ENCODE results near the gene DPYSL4. TPM values are rescaled to one million over a fixed set of nuclear protein-coding genes. Genes with fewer than 3 reads are reported as not detected.

Gene DPYSL4
- total RNA-seq, 3 donors from 2014 or later (not counting 1 experiment from before 2014, with no cell fraction given), result 0.40 to 1.3 (median 1.0) TPM

DNA sequence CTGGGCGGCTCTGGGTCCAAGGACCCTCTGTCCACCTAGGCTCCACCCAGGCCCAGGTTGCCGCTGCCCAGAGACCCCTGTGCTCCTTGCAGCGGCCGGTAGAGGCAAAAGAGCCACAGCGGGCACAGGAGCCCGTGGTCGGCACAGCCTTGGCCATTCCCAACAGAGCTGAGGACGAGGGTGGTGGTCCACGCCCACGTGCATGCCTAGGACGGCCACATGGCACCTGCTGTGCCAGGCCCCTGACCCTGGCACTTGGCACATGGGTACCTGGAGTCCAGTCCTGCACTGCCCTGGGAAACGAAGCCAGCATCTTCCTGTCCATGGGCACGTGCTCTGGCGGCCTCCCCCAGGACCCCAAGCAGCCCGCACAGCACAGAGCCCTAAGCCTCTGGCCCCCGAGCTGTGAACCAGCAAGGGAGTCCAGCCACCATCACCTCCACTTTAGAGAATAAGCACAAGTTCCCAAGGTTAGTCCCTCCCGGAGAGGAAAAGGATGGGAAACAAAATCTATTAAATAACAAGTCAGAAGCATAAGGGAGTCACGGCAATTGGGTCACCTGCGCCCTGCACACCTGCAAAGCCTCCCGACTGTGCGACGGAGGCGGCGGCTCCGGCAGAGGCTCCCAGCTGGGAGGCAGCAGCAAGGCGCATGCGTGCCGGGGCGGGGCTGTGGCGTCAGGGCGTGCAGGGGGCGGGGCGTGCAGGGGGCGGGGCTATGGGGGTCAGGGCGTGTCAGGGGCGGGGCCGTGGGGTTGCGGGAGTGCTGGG, 61.9 kb downstream of the DPYSL4 start:
- DNase-seq (peak; percentile 47 to 69), ATAC-seq (peak; percentile 45 to 93 (median 84))
- Histone ChIP-seq H3K36me3 (ENCODE audit: control insufficient read depth, insufficient read depth, low read length) (no peaks in the 10 kb centered on the region), H3K4me1 (ENCODE audit: control insufficient read depth, insufficient read depth, low read length) (peaks cover 5% of the 10 kb centered on the region), H3K27ac (ENCODE audit: low read length) (no peak overlapping the region), H3K4me3 (ENCODE audit: low read length) (peak overlapping the region; percentile 7), H3K9me3 (ENCODE audit: control insufficient read depth, insufficient read depth, low read length) (no peaks in the 10 kb centered on the region), H3K27me3 (ENCODE audit: control insufficient read depth, insufficient read depth, low read length) (no peaks in the 10 kb centered on the region)
- Mint-ChIP-seq H3K27ac (peak overlapping the region in 1 of 2 donors; percentile 48), H3K4me1 (peaks cover 0 to 4% of the 10 kb centered on the region in 2 donors), H3K36me3 (no peaks in the 10 kb centered on the region), H3K9me3 (no peaks in the 10 kb centered on the region), H3K27me3 (ENCODE audit: low read depth in 2 of 2) (no peaks in the 10 kb centered on the region), H3K4me3 (peak overlapping the region; percentile 87)
- intact Hi-C loops (cut with micrococcal nuclease), result no loop called here
- TF ChIP-seq, protein P1, sequence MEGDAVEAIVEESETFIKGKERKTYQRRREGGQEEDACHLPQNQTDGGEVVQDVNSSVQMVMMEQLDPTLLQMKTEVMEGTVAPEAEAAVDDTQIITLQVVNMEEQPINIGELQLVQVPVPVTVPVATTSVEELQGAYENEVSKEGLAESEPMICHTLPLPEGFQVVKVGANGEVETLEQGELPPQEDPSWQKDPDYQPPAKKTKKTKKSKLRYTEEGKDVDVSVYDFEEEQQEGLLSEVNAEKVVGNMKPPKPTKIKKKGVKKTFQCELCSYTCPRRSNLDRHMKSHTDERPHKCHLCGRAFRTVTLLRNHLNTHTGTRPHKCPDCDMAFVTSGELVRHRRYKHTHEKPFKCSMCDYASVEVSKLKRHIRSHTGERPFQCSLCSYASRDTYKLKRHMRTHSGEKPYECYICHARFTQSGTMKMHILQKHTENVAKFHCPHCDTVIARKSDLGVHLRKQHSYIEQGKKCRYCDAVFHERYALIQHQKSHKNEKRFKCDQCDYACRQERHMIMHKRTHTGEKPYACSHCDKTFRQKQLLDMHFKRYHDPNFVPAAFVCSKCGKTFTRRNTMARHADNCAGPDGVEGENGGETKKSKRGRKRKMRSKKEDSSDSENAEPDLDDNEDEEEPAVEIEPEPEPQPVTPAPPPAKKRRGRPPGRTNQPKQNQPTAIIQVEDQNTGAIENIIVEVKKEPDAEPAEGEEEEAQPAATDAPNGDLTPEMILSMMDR (IDR thresholded peaks at IDR 0.05), result no peak
- 79% methylated on average over 32 of the region's 38 CpGs for WGBS (ENCODE audit: insufficient coverage)

DNA sequence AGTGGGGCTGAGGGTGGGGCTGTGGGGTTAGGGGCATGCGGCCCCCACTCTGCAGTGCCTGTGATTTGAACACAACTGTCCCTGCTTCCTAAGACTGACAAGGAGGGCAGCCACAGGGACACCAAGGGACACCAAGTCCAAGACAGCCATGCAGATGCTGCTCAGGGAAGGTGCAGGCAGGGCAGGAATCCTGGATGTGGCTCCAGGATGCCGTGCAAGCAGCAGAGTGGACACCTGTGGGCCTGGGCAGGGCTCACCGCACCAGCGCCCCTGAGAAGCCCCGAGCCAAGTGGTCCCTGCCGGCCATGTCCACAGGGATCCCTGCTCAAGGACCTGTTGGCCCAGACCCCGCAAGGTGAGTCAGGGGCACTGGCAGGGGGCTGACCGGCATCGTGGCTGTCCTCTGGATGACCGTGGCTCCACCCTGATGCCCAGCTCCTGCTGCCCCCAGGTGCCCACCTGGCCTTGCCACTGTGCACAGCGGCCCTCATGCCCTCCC, 62.5 kb downstream of the DPYSL4 start:
- no peak overlapping the region for H3K4me3 ChIP-seq (ENCODE audit: low read length)
- ATAC-seq (no peak), DNase-seq (no peak)
- Mint-ChIP-seq H3K27ac (peak overlapping the region in 1 of 2 donors; percentile 48), H3K9me3 (no peaks in the 10 kb centered on the region), H3K36me3 (no peaks in the 10 kb centered on the region), H3K27me3 (ENCODE audit: low read depth in 2 of 2) (no peaks in the 10 kb centered on the region), H3K4me3 (peak overlapping the region; percentile 87), H3K4me1 (peaks cover 0 to 4% of the 10 kb centered on the region in 2 donors)
- H3K4me1 ChIP-seq (ENCODE audit: control insufficient read depth, insufficient read depth, low read length), result peaks cover 5% of the 10 kb centered on the region
- no peak overlapping the region for H3K27ac ChIP-seq (ENCODE audit: low read length)
- TF ChIP-seq, protein P1 (IDR thresholded peaks at IDR 0.05), result no peak
- intact Hi-C loops (cut with micrococcal nuclease), result no loop called here
- no peaks in the 10 kb centered on the region for H3K36me3 ChIP-seq (ENCODE audit: control insufficient read depth, insufficient read depth, low read length)
- WGBS (ENCODE audit: insufficient coverage), result 91% methylated on average over 11 of the region's 11 CpGs
- H3K9me3 ChIP-seq (ENCODE audit: control insufficient read depth, insufficient read depth, low read length), result no peaks in the 10 kb centered on the region
- H3K27me3 ChIP-seq (ENCODE audit: control insufficient read depth, insufficient read depth, low read length), result no peaks in the 10 kb centered on the region

DNA sequence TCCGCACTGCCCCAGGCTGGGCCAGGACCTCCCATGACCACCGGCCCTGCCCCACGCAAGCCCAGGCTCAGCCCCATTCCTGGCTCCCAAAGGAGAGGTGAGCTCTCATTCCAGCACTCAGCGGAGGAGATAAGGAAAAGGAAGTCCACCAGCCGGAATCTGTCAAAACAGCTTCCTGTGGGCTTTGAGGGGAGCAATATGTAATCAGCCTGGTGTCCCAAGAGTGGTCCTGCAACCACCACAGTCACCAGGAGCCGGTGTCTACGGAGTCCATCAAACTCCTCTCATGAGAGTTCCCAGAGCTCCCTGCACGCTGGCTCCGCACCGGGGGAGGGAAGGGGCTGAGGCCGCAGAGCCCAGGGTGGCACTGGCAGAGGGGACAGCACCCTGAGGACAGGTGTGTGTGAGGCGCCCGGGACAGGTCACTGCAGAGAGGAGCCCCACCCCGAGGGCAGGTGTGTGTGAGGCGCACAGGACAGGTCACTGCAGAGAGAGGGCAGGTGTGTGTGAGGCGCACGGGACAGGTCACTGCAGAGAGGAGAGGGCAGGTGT, 63.2 kb downstream of the DPYSL4 start:
- intact Hi-C loops (cut with micrococcal nuclease), result no loop called here
- H3K27ac ChIP-seq (ENCODE audit: low read length), result no peak overlapping the region
- Mint-ChIP-seq H3K4me3 (no peak overlapping the region), H3K36me3 (no peaks in the 10 kb centered on the region), H3K9me3 (no peaks in the 10 kb centered on the region), H3K27ac (no peak overlapping the region), H3K4me1 (peaks cover 3 to 7% of the 10 kb centered on the region in 2 donors), H3K27me3 (ENCODE audit: low read depth in 2 of 2) (no peaks in the 10 kb centered on the region)
- ATAC-seq (no peak), DNase-seq (no peak)
- no peak overlapping the region for H3K4me3 ChIP-seq (ENCODE audit: low read length)
- TF ChIP-seq, protein P1 (IDR thresholded peaks at IDR 0.05), result no peak
- H3K27me3 ChIP-seq (ENCODE audit: control insufficient read depth, insufficient read depth, low read length), result no peaks in the 10 kb centered on the region
- WGBS (ENCODE audit: insufficient coverage), result 90% methylated on average over 16 of the region's 17 CpGs
- no peaks in the 10 kb centered on the region for H3K36me3 ChIP-seq (ENCODE audit: control insufficient read depth, insufficient read depth, low read length)
- no peaks in the 10 kb centered on the region for H3K9me3 ChIP-seq (ENCODE audit: control insufficient read depth, insufficient read depth, low read length)
- H3K4me1 ChIP-seq (ENCODE audit: control insufficient read depth, insufficient read depth, low read length), result peaks cover 5% of the 10 kb centered on the region

All from natural killer cell (primary cell).